Activated T-helper 17 cell treated with anti-CD3 and anti-CD28 coated beads, Interleukin-2, amount 50 U/mL, for 72 hours (primary cell): ENCODE measurements around the gene STX16. TPM values are rescaled to one million over a fixed set of nuclear protein-coding genes. Genes with fewer than 3 reads are reported as not detected.

ENCODE experiments used
- ATAC-seq: fragments of 150-1000 bp; cut with Tn5 transposase; replicated peaks from 2 replicates; pipeline ENCODE4 v1.10.0; 2021; ENCODE audit warnings: mild to moderate bottlenecking, moderate library complexity
- H3K27ac Mint-ChIP-seq: one replicate; pipeline ENCODE4 v1.8.0; 2022; ENCODE audit warnings: mixed read lengths
- H3K27me3 Mint-ChIP-seq: one replicate; pipeline ENCODE4 v1.8.0; 2022; ENCODE audit warnings: mixed read lengths
- H3K36me3 Mint-ChIP-seq: one replicate; pipeline ENCODE4 v1.8.0; 2022; ENCODE audit warnings: low read depth, mild to moderate bottlenecking, mixed read lengths
- H3K4me1 Mint-ChIP-seq: one replicate; pipeline ENCODE4 v1.8.0; 2022; ENCODE audit warnings: mixed read lengths
- H3K4me3 Mint-ChIP-seq: one replicate; pipeline ENCODE4 v1.8.0; 2022; ENCODE audit warnings: mild to moderate bottlenecking, mixed read lengths
- H3K9me3 Mint-ChIP-seq: one replicate; pipeline ENCODE4 v1.8.0; 2022; ENCODE audit warnings: mixed read lengths
- total RNA-seq, 2 donors: library from RNA; stranded (reverse); gene quantifications; one replicate each; pipeline ENCODE4 v1.2.3, GENCODE V29; 2022

STX16 gene
- total RNA-seq, 2 donors from 2014 or later = 95.3 to 130 TPM

DNA sequence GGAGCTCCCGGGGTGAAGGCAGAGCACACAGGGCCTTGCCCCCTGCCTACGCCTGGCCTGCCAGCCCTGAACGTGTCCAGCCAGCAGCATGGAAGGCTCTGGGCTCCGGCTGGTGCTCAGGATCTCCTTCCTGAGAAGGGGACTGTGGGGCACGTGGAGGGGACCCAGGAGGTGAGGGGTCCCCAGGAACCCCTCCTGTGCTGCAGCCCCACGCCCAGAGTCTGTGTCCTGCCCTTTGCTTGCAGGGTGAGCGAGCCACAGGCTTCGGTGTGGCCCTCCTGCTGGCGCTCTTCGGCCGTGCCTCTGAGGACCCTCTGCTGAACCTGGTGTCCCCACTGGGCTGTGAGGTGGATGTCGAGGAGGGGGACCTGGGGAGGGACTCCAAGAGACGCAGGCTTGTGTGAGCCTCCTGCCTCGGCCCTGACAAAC, 63.9 kb downstream of the STX16 start:
- Mint-ChIP-seq H3K27me3 (no peaks in the 10 kb centered on the region), H3K9me3 (no peaks in the 10 kb centered on the region), H3K4me3 (no peak overlapping the region), H3K4me1 (no peaks in the 10 kb centered on the region), H3K27ac (no peak overlapping the region), H3K36me3 (no peaks in the 10 kb centered on the region)
- no peak for ATAC-seq

GRCh38 chr20:58715391-58715800, 64.3 kb downstream of the STX16 start:
- no peak overlapping the region for H3K27ac Mint-ChIP-seq
- no peaks in the 10 kb centered on the region for H3K4me1 Mint-ChIP-seq
- no peaks in the 10 kb centered on the region for H3K9me3 Mint-ChIP-seq
- no peaks in the 10 kb centered on the region for H3K36me3 Mint-ChIP-seq
- H3K4me3 Mint-ChIP-seq = no peak overlapping the region
- no peaks in the 10 kb centered on the region for H3K27me3 Mint-ChIP-seq
- no peak for ATAC-seq

DNA sequence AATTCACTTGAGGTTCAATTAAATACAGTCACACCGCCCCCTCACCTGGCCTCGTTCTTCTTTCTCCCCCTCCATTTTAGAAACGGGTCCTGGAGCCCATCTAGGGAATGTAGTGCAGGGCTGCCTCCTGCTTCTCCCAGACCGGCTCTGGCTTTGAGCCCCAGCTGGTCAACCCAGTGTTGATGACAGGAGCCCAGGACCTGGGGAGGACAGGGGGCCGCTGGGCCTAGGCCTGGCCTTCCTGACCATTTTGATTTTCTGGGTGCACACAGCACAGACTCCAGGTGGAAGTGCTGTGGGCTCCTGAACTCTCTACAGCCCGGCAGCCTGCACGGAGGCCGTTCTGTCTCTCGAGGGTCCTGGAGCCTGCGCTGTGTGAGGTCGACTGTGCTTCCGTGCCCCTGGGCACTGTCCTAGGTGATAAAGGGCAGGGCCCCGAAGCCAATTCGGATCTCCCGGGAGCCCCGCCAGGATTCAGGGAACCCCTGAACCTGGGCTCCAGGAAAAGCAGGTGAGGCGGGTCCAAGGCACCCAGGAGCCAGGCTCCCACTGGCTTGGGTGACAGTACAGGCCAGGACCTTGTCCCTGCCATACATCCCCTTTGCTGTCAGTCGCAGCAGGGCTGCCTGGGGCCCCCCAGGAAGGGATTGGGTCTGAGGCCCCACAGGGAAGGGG, 64.9 kb downstream of the STX16 start:
- Mint-ChIP-seq H3K4me1 (no peaks in the 10 kb centered on the region), H3K36me3 (no peaks in the 10 kb centered on the region), H3K27me3 (peaks cover 5% of the 10 kb centered on the region), H3K4me3 (no peak overlapping the region), H3K27ac (no peak overlapping the region), H3K9me3 (no peaks in the 10 kb centered on the region)
- ATAC-seq = no peak

GRCh38 chr20:58716476-58717277, 65.6 kb downstream of the STX16 start:
- ATAC-seq = no peak
- peaks cover 10% of the 10 kb centered on the region for H3K27me3 Mint-ChIP-seq
- H3K4me3 Mint-ChIP-seq = no peak overlapping the region
- H3K9me3 Mint-ChIP-seq = no peaks in the 10 kb centered on the region
- H3K36me3 Mint-ChIP-seq = no peaks in the 10 kb centered on the region
- H3K4me1 Mint-ChIP-seq = no peaks in the 10 kb centered on the region
- no peak overlapping the region for H3K27ac Mint-ChIP-seq

- no peak overlapping the region for H3K27ac Mint-ChIP-seq
- ATAC-seq = no peak
- H3K4me1 Mint-ChIP-seq = no peaks in the 10 kb centered on the region
- peaks cover 16% of the 10 kb centered on the region for H3K27me3 Mint-ChIP-seq
- H3K36me3 Mint-ChIP-seq = no peaks in the 10 kb centered on the region
- no peak overlapping the region for H3K4me3 Mint-ChIP-seq
- H3K9me3 Mint-ChIP-seq = no peaks in the 10 kb centered on the region
Measured at GRCh38 chr20:58717278-58718091, 66.4 kb downstream of the STX16 start.

GRCh38 chr20:58718121-58718563, 67.1 kb downstream of the STX16 start:
- H3K27me3 Mint-ChIP-seq = peaks cover 23% of the 10 kb centered on the region
- H3K27ac Mint-ChIP-seq = no peak overlapping the region
- ATAC-seq = no peak
- no peaks in the 10 kb centered on the region for H3K9me3 Mint-ChIP-seq
- no peaks in the 10 kb centered on the region for H3K4me1 Mint-ChIP-seq
- no peaks in the 10 kb centered on the region for H3K36me3 Mint-ChIP-seq
- no peak overlapping the region for H3K4me3 Mint-ChIP-seq

- H3K9me3 Mint-ChIP-seq = no peaks in the 10 kb centered on the region
- no peak overlapping the region for H3K4me3 Mint-ChIP-seq
- no peaks in the 10 kb centered on the region for H3K36me3 Mint-ChIP-seq
- peaks cover 29% of the 10 kb centered on the region for H3K27me3 Mint-ChIP-seq
- H3K4me1 Mint-ChIP-seq = no peaks in the 10 kb centered on the region
- no peak for ATAC-seq
- no peak overlapping the region for H3K27ac Mint-ChIP-seq
Measured at GRCh38 chr20:58718729-58719128, 67.6 kb downstream of the STX16 start.

GRCh38 chr20:58719258-58719657, 68.2 kb downstream of the STX16 start:
- Mint-ChIP-seq H3K9me3 (no peaks in the 10 kb centered on the region), H3K4me3 (no peak overlapping the region), H3K4me1 (no peaks in the 10 kb centered on the region), H3K36me3 (no peaks in the 10 kb centered on the region), H3K27me3 (peaks cover 31% of the 10 kb centered on the region), H3K27ac (no peak overlapping the region)
- no peak for ATAC-seq

GRCh38 chr20:58719971-58720371, 68.9 kb downstream of the STX16 start:
- H3K9me3 Mint-ChIP-seq = no peaks in the 10 kb centered on the region
- peaks cover 35% of the 10 kb centered on the region for H3K27me3 Mint-ChIP-seq
- H3K27ac Mint-ChIP-seq = no peak overlapping the region
- H3K36me3 Mint-ChIP-seq = no peaks in the 10 kb centered on the region
- no peak overlapping the region for H3K4me3 Mint-ChIP-seq
- no peak for ATAC-seq
- H3K4me1 Mint-ChIP-seq = no peaks in the 10 kb centered on the region

GRCh38 chr20:58720890-58721289, 69.8 kb downstream of the STX16 start:
- Mint-ChIP-seq H3K27me3 (peaks cover 36% of the 10 kb centered on the region), H3K4me1 (no peaks in the 10 kb centered on the region), H3K4me3 (no peak overlapping the region), H3K27ac (no peak overlapping the region), H3K9me3 (no peaks in the 10 kb centered on the region), H3K36me3 (no peaks in the 10 kb centered on the region)
- no peak for ATAC-seq

- H3K9me3 Mint-ChIP-seq = peaks cover 9% of the 10 kb centered on the region
- no peak overlapping the region for H3K4me3 Mint-ChIP-seq
Measured at GRCh38 chr20:58721951-58722778, 71.1 kb downstream of the STX16 start.

GRCh38 chr20:58722877-58723627, 72.0 kb downstream of the STX16 start:
- ATAC-seq = no peak
- Mint-ChIP-seq H3K27me3 (peaks cover 45% of the 10 kb centered on the region), H3K9me3 (peaks cover 9% of the 10 kb centered on the region), H3K27ac (no peak overlapping the region), H3K4me3 (no peak overlapping the region), H3K36me3 (no peaks in the 10 kb centered on the region), H3K4me1 (no peaks in the 10 kb centered on the region)

More at GRCh38 chr20:58721951-58722778, 71.1 kb downstream of the STX16 start:
- Mint-ChIP-seq H3K4me1 (no peaks in the 10 kb centered on the region), H3K27me3 (peaks cover 41% of the 10 kb centered on the region), H3K36me3 (no peaks in the 10 kb centered on the region), H3K27ac (no peak overlapping the region)
- ATAC-seq = no peak

DNA sequence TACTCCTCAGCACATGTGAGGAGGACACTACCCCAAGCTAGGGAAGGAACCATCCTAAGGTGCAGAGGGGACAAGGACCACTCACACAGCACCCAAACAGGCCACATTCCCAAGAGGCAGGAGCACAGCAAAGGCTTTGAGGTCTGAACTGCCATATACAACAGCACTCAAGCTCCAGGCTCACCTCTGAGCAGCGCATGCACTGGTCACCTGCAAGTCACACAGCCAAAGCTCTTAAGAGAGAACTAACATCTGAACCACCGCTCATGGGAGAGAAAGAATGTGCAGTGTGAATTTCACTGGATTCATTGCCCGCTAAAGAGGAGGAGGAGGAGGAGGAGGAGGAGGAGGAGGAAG, 72.5 kb downstream of the STX16 start:
- no peak overlapping the region for H3K4me3 Mint-ChIP-seq
- peaks cover 9% of the 10 kb centered on the region for H3K9me3 Mint-ChIP-seq
- H3K4me1 Mint-ChIP-seq = no peaks in the 10 kb centered on the region
- peaks cover 46% of the 10 kb centered on the region for H3K27me3 Mint-ChIP-seq
- ATAC-seq = no peak
- H3K36me3 Mint-ChIP-seq = no peaks in the 10 kb centered on the region
- H3K27ac Mint-ChIP-seq = no peak overlapping the region
